ACC112 (cell line): ENCODE data around the gene SETD4.

Source experiments
- H2AFZ ChIP-seq: fragments of 200-600 bp; sonication (generic); one replicate; pipeline ENCODE4 v1.6.0; 2017; ENCODE audit warnings: antibody characterized with exemption, low read length; ENCODE audit not compliant: unreplicated experiment
- H3K27ac ChIP-seq: fragments of 200-600 bp; sonication (generic); 2 replicates; pipeline ENCODE4 v1.5.1; 2014; ENCODE audit warnings: low read depth, mild to moderate bottlenecking, antibody characterized with exemption, low read length, moderate library complexity
- H3K27me3 ChIP-seq: fragments of 200-600 bp; sonication (generic); 2 replicates; pipeline ENCODE4 v1.6.1; 2014; ENCODE audit warnings: mild to moderate bottlenecking, antibody characterized with exemption, low read length, moderate library complexity, mixed read lengths; ENCODE audit not compliant: insufficient read depth
- H3K36me3 ChIP-seq: fragments of 200-600 bp; sonication (generic); 2 replicates; pipeline ENCODE4 v1.6.1; 2016; ENCODE audit warnings: mild to moderate bottlenecking, antibody characterized with exemption, low read length, moderate library complexity, mixed read lengths; ENCODE audit not compliant: insufficient read depth
- H3K4me1 ChIP-seq: fragments of 200-600 bp; sonication (generic); one replicate; pipeline ENCODE4 v1.6.1; 2016; ENCODE audit warnings: low read length, mixed read lengths; ENCODE audit not compliant: insufficient read depth, unreplicated experiment, control insufficient read depth
- H3K4me3 ChIP-seq: fragments of 200-600 bp; sonication (generic); 2 replicates; pipeline ENCODE4 v1.5.1; 2014; ENCODE audit warnings: mild to moderate bottlenecking, low read depth, low read length
- H3K79me2 ChIP-seq: fragments of 200-600 bp; sonication (generic); one replicate; pipeline ENCODE4 v1.6.0; 2016; ENCODE audit warnings: low read length; ENCODE audit not compliant: control insufficient read depth, unreplicated experiment, insufficient read depth

Gene SETD4

DNA sequence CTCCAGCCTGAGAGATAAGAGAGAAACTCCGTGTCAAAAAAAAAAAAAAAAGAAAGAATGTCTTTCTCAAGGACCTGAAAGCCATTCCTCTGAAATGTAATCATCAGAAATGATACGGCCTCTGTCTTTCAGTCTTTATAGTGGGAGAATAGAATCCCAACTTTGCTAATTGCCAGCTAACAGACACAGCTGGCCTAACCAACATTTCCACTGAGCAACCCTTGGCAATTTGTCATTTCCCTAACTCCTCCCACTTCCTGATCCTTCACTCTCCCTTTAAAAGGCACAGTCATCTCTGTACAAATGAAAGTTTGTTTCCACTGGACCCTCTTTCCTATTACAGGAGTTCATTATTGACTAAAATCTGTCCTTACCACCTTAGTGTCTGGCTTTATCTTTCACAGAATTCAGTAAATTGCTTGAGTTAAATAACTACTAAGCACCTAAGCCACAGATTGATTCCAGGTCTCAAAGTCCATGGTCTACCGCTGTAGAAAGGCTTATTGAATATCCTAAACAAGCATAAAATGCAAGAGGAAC, 5.2 kb upstream of the SETD4 start:
- Histone ChIP-seq H2AFZ (no peak overlapping the region), H3K27me3 (no peaks in the 10 kb centered on the region), H3K27ac (no peak overlapping the region), H3K79me2 (peaks cover 15% of the 10 kb centered on the region), H3K4me1 (peaks cover 9% of the 10 kb centered on the region), H3K4me3 (no peak overlapping the region), H3K36me3 (peaks cover 7% of the 10 kb centered on the region; the same call in 1 of the 2 replicates)

DNA sequence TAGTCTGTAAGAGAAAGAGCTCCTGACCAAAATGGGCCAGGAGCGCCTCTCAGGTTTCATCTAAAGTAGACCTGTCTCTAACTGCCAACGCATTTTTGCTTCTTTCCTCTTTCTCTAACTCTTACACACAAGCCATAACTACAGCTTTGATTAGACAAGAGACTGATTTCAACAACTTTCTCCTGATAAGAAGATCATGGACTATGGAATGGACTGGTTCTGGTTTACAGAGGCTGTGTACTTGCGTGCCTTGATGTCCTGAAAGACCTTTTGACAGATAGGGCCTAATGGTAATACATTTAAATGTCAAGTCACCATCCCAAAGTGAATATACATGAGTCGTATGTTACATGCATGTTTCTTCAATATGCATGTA, 3.7 kb upstream of the SETD4 start:
- no peak overlapping the region for H3K4me3 ChIP-seq
- peaks cover 7% of the 10 kb centered on the region for H3K4me1 ChIP-seq

DNA sequence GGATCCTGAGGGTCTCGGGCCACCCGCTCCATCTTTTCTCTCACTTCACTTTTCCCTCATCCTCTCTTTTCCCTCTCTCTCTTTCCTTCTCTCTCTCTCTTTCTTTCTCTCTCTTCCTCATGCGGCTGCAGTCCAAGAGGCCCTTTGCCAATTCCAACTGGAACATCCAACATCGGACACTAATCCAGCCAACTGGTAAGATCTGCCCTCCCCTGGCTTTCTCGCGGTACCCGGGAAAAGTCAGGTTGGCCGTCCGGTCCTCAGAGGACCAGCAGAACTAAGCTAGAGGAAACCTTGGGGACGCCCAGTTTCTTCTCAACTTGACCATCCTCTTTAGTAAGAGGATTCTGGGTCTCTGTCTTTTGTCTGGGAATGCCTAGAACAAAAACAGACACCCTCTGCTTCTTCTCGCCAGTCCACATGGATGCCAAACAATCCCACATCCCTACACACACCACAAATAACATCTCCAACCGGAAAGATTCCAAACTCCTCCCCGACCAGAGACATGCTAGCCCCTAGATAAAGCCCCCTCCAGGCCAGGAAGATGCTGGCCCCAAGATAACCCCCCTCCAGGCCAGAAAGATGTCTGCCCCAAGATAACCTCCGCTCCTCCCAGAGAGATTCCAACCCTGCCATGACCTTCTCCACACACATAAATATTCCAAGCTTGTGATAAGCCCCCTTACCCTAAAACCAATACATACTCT, 3.2 kb upstream of the SETD4 start:
- Histone ChIP-seq H3K79me2 (peaks cover 3% of the 10 kb centered on the region), H3K4me1 (peaks cover 12% of the 10 kb centered on the region), H3K4me3 (no peak overlapping the region), H3K36me3 (no peaks in the 10 kb centered on the region), H2AFZ (no peak overlapping the region), H3K27ac (no peak overlapping the region), H3K27me3 (no peaks in the 10 kb centered on the region)

More for the DNA sequence above, 3.7 kb upstream of the SETD4 start:
- no peak overlapping the region for H2AFZ ChIP-seq
- peaks cover 2% of the 10 kb centered on the region for H3K79me2 ChIP-seq
- peaks cover 4% of the 10 kb centered on the region; the same call in 1 of the 2 replicates for H3K36me3 ChIP-seq
- no peaks in the 10 kb centered on the region for H3K27me3 ChIP-seq
- no peak overlapping the region for H3K27ac ChIP-seq

DNA sequence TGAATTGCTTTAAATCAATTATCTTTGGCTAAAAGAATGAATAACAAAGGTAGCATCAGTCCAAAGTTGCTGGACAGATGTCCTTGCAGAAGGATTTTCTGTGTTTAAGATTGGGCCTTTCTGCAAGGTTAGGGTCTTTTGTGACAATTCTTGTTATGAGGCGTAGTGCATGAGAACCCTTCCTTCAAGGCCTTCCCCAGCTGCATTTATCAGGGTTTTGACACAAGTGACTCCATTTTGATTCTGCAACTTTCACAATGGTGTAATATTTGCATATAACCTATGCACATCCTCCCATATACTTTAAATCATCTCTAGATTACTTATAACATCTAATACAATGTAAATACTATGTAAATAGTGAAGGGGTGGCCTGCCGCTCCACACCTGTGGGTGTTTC, 1.1 kb upstream of the SETD4 start:
- no peak overlapping the region for H2AFZ ChIP-seq
- H3K36me3 ChIP-seq: peaks cover 11% of the 10 kb centered on the region; the same call in 1 of the 2 replicates
- H3K4me3 ChIP-seq: no peak overlapping the region
- peaks cover 12% of the 10 kb centered on the region for H3K79me2 ChIP-seq
- no peak overlapping the region for H3K27ac ChIP-seq
- peaks cover 12% of the 10 kb centered on the region for H3K4me1 ChIP-seq
- H3K27me3 ChIP-seq: no peaks in the 10 kb centered on the region

DNA sequence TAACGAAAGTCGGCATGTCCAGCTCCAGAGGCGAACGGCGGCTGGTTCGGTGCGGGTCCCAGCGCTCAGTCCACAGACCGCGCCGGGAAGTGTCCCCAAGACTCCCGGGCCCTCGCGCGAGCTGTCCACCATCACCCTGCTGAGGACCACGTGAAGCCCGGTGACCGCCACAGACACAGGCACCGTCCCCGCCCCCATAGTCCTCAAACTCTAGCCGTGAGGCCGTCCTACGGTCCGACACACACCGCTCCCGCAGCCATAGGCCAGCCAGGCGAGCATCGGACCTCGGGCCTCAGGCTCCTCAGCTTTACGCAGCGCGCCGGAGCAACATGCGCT, 535 bp downstream of the SETD4 start:
- H2AFZ ChIP-seq: peak overlapping the region; percentile 66
- H3K4me1 ChIP-seq: peaks cover 9% of the 10 kb centered on the region
- peak overlapping the region; percentile 85 for H3K4me3 ChIP-seq
- H3K79me2 ChIP-seq: peaks cover 16% of the 10 kb centered on the region
- H3K27ac ChIP-seq: peak overlapping the region; percentile 81
- no peaks in the 10 kb centered on the region for H3K27me3 ChIP-seq
- peaks cover 26% of the 10 kb centered on the region for H3K36me3 ChIP-seq

DNA sequence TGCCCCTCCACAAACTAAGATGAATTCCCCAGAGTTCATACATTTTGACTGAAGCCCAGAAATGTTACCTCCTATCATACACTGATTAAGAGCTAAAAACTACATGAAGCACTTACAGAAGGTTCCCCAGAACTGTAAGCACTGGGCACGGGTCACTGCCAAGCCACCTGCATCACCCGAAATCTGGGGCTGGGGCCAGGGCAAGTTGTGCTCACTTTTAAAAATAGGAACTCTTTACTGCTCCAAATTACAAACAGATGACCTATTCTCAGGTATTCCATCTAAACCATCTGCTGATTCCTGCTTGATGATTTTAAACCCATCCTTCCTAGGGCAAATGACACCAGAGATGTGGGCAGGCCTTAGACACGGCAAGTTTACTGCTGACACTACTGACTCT, 4.8 kb downstream of the SETD4 start:
- Histone ChIP-seq H3K27me3 (no peaks in the 10 kb centered on the region), H3K4me3 (no peak overlapping the region), H2AFZ (no peak overlapping the region), H3K4me1 (peaks cover 6% of the 10 kb centered on the region), H3K27ac (no peak overlapping the region), H3K36me3 (peaks cover 28% of the 10 kb centered on the region), H3K79me2 (peaks cover 16% of the 10 kb centered on the region)

DNA sequence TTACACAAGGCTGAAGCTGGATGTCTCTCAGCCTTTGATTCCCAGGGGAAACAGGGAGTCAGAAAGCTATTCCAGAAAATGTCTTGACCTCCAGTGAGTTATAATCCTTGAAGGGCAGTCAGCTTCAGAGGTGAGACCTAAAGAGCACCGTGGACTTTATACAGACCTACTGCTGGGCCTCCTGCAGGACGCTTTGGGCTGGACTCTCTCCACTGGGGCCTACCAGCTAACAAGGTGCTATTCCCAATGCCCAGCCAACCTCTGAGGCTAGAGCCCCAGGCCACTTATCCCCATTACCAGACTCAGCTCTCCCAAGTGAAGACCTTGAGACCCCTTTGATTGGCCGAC, 6.6 kb downstream of the SETD4 start:
- no peak overlapping the region for H3K4me3 ChIP-seq
- peaks cover 31% of the 10 kb centered on the region for H3K36me3 ChIP-seq
- H2AFZ ChIP-seq: no peak overlapping the region
- H3K27me3 ChIP-seq: no peaks in the 10 kb centered on the region
- H3K27ac ChIP-seq: no peak overlapping the region
- peaks cover 1% of the 10 kb centered on the region for H3K4me1 ChIP-seq
- H3K79me2 ChIP-seq: peaks cover 13% of the 10 kb centered on the region

DNA sequence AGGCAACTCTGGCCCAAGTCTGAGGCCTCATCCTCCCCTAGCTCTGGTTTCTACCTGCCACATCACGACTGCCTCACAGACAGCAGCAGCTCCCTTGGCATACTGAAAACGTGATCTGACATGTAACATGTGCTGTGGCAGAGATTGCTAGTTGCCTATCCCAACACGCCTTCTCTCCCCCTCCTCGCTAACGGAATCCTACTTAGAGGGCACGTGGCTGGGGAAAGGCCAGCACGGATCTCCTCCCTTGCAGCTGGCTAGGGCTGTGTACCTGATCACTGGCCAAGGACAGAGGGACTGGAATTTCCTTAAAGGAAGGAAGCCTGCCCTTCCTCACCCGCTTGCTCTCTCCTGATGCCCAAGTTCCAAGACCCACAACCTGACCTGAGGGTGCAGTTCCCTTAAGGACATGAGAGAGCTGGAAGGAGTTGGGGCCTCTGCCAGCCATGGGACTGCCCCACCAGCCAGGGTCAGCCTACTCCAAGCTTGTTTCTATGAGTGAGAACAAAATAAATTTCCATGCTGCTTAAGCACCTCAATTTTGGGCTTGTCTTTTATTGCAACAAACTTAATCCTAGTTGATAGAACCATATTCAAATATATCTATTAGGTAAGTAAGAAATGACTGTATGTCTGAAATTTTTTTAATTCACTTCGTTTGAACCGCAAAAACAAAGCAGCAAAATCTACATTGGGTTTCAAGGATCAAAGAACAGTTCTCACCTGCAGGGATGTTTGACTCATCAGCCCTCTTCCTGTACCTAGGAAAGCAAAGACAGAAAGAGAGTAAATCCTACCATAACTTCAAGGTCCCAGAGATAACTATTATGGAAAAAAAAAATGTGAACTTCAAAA, 7.2 kb downstream of the SETD4 start:
- H3K36me3 ChIP-seq: peaks cover 31% of the 10 kb centered on the region

DNA sequence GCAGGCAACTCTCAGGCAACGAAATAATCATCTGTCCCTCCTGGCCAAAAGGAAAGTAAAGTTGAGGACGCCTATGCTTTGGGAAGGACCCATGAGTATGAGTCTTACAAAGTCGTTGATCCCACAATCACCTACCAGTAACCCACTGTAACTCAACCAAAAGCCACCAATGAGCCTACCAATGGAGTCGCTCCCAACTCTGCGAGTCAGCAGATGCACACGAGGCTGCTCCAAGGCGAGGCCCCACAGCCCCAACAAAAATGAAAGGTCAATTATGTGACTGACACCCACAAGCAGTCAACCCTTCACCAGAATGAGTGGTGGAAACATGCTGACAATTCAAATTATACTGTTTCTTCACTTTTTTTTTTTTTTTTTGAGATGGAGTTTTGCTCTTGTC, 12.0 kb downstream of the SETD4 start:
- H3K4me1 ChIP-seq: no peaks in the 10 kb centered on the region
- 0 out of 2 replicates have a peak, but pooled peaks cover 11% of the 10 kb centered on the region for H3K36me3 ChIP-seq
- H3K27me3 ChIP-seq: no peaks in the 10 kb centered on the region
- H3K4me3 ChIP-seq: no peak overlapping the region
- no peaks in the 10 kb centered on the region for H3K79me2 ChIP-seq
- H3K27ac ChIP-seq: no peak overlapping the region
- H2AFZ ChIP-seq: no peak overlapping the region

More for the DNA sequence above, 7.2 kb downstream of the SETD4 start:
- no peak overlapping the region for H3K27ac ChIP-seq
- H3K27me3 ChIP-seq: no peaks in the 10 kb centered on the region
- H3K79me2 ChIP-seq: peaks cover 9% of the 10 kb centered on the region
- H2AFZ ChIP-seq: no peak overlapping the region
- no peak overlapping the region for H3K4me3 ChIP-seq
- no peaks in the 10 kb centered on the region for H3K4me1 ChIP-seq

DNA sequence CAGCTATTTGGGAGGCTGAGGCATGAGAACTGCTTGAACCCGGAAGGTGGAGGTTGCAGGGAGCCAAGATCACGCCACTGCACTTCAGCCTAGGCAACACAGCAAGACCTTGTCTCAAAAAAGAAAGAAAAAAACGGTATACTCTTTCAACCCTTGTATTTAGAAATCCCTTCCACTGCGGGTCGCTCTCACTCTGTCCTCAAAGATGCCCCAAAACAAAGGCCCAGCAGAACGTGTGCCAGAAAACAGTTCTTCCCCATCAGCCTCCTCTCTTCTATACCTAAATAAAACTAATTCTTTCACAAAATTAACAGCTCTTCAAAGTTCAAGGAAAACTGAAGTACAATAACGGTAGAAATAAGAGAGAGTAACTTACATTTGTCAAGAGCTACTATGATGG, 13.2 kb downstream of the SETD4 start:
- no peaks in the 10 kb centered on the region for H3K27me3 ChIP-seq
- H3K27ac ChIP-seq: no peak overlapping the region
- no peaks in the 10 kb centered on the region for H3K4me1 ChIP-seq
- no peak overlapping the region for H2AFZ ChIP-seq
- no peaks in the 10 kb centered on the region for H3K79me2 ChIP-seq
- no peak overlapping the region for H3K4me3 ChIP-seq
- H3K36me3 ChIP-seq: 0 out of 2 replicates have a peak, but pooled peaks cover 10% of the 10 kb centered on the region
